Fibroblast of lung (primary cell): ENCODE results near the gene MISP3.

Experiments
- CTCF ChIP-seq, 2 donors: IDR thresholded peaks in 1 of 2; conservative IDR thresholded peaks in 1 of 2; 1 replicate in 1 of 2; 2 replicates in 1 of 2; pipeline ENCODE4 v1.5.1; 2011 to 2012; ENCODE audit warnings: low read length in 2 of 2, control low read depth in 1 of 2, inconsistent platforms in 1 of 2, low read depth in 1 of 2, mild to moderate bottlenecking in 1 of 2
- EZH2 ChIP-seq: IDR thresholded peaks from 2 replicates; pipeline ENCODE4 v1.5.1; 2012; ENCODE audit warnings: low read length, control low read depth, mild to moderate bottlenecking; ENCODE audit errors: missing control alignments

- TF ChIP-seq CTCF (conservative IDR thresholded peaks at IDR 0.05 in 1 of 2, IDR thresholded peaks at IDR 0.05 in 1 of 2; ENCODE audit: low read depth in 1 of 2, low read length in 2 of 2) = no peak
- no peak for TF ChIP-seq EZH2
These were observed 35.2 kb downstream of the MISP3 start for GRCh38 chr19:14107581-14108461.
